AG04449 (cell line): ENCODE measurements around the gene SNX33.

ENCODE experiments used
- CTCF ChIA-PET: fragments of 350-600 bp; formaldehyde crosslinking; extraction: SDS; loops from one replicate; lab custom pipeline; 2021; ENCODE audit warnings: antibody characterized with exemption; lab: Yijun Ruan, JAX
- POLR2A ChIA-PET: fragments of 400-600, 350-600 bp; formaldehyde crosslinking; extraction: SDS; loops from one replicate; lab custom pipeline; 2020; ENCODE audit warnings: antibody characterized with exemption, inconsistent platforms; lab: Yijun Ruan, JAX
- DNase-seq: peaks from one replicate; pipeline ENCODE4 v3.0.0-alpha.2; 2010; ENCODE audit warnings: low read depth, low spot score
- H3K4me3 ChIP-seq: 2 replicates; pipeline ENCODE4 v1.5.1; 2011; ENCODE audit warnings: low read depth, mild to moderate bottlenecking, control low read depth, low read length
- CTCF ChIP-seq: IDR thresholded peaks from one replicate; pipeline ENCODE4 v1.5.1; 2011; ENCODE audit warnings: mild to moderate bottlenecking, moderate library complexity, low read length, control low read depth, inconsistent platforms; ENCODE audit not compliant: insufficient read depth; ENCODE audit errors: missing control alignments

The SNX33 gene

GRCh38 chr15:75651810-75652543 is 4.3 kb downstream of the SNX33 start:
- peak overlapping the region; percentile 87 for H3K4me3 ChIP-seq
- ChIA-PET POLR2A (interaction anchor here (1.7 to 6.9 kb wide), 2 partner anchors 9 to 20 kb away, joined by 4 to 64 read pairs; no protein-coding TSS in a partner anchor), CTCF (interaction anchor here (0.6 to 1.2 kb wide), 3 partner anchors 10 to 149 kb away, joined by 3 to 4 read pairs (median 3); no protein-coding TSS in a partner anchor)
- no peak for TF ChIP-seq CTCF
- no peak for DNase-seq

- DNase-seq = no peak
- CTCF ChIA-PET = interaction anchor here (0.6 to 1.5 kb wide), 3 partner anchors 14 to 632 kb away, joined by 3 to 8 read pairs (median 4); partner anchors contain the start of gene IMP3
- TF ChIP-seq CTCF = no peak
- POLR2A ChIA-PET = no interaction called here
- H3K4me3 ChIP-seq = peak overlapping the region; percentile 18; the same call in 1 of the 2 replicates
Measured at GRCh38 chr15:75653347-75653913, 5.7 kb downstream of the SNX33 start.

- ChIA-PET POLR2A (interaction anchor here (1.4 kb wide), 1 partner anchor 15 kb away, joined by 3 read pairs; the partner anchor contains the start of gene IMP3), CTCF (interaction anchor here (0.6 to 1.5 kb wide), 3 partner anchors 15 to 631 kb away, joined by 3 to 8 read pairs (median 4); partner anchors contain the start of gene IMP3)
Measured at GRCh38 chr15:75654201-75654907, 6.6 kb downstream of the SNX33 start.

GRCh38 chr15:75655931-75656330 is 8.2 kb downstream of the SNX33 start:
- POLR2A ChIA-PET = no interaction called here
- CTCF ChIA-PET = interaction anchor here (1.0 kb wide), 1 partner anchor 146 kb away, joined by 3 read pairs; no protein-coding TSS in a partner anchor
- H3K4me3 ChIP-seq = no peak overlapping the region
- TF ChIP-seq CTCF = no peak
- no peak for DNase-seq

More at GRCh38 chr15:75654201-75654907, 6.6 kb downstream of the SNX33 start:
- no peak for DNase-seq
- TF ChIP-seq CTCF = no peak
- H3K4me3 ChIP-seq = no peak overlapping the region

GRCh38 chr15:75656331-75656730 is 8.6 kb downstream of the SNX33 start:
- no peak for DNase-seq
- ChIA-PET POLR2A (no interaction called here), CTCF (interaction anchor here (0.8 to 1.6 kb wide), 2 partner anchors 9 to 29 kb away, joined by 3 read pairs; partner anchors contain the start of gene SNX33)
- no peak overlapping the region for H3K4me3 ChIP-seq
- TF ChIP-seq CTCF = no peak
